Ureter (tissue), 1 donor: ENCODE measurements around the gene SLC39A8. TPM values are rescaled to one million over a fixed set of nuclear protein-coding genes. Genes with fewer than 3 reads are reported as not detected.

Experiments
- DNase-seq: peaks from one replicate; pipeline ENCODE4 v3.0.0-alpha.2; 2020; ENCODE audit warnings: low spot score
- total RNA-seq: library from RNA; stranded (reverse); gene quantifications from one replicate; pipeline ENCODE4 v1.2.4, GENCODE V29; 2023
- donor health status: DM: yes; HTN: yes; CAD: no.

The SLC39A8 gene
- total RNA-seq, 1 donor from 2014 or later: 12.9 TPM

- DNase-seq: no peak
These were observed 115.1 kb downstream of the SLC39A8 start for GRCh38 chr4:102230194-102230593.

DNA sequence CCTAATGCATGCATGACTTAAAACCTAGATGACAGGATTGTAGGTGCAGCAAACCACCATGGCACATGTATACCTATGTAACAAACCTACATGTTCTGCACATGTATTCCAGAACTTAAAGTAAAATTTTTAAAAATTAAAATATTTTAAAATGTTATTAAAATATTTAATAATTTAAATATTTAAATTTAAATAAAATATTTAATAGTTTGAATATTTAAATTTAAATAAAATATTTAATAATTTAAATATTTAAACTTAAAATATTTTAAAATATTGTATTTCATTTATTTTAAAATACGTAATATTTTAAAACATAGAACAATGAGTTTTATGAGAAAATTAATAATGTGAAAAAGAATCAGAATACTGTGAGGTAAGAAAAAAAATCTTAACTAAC is 117.9 kb downstream of the SLC39A8 start:
- DNase-seq: no peak

DNA sequence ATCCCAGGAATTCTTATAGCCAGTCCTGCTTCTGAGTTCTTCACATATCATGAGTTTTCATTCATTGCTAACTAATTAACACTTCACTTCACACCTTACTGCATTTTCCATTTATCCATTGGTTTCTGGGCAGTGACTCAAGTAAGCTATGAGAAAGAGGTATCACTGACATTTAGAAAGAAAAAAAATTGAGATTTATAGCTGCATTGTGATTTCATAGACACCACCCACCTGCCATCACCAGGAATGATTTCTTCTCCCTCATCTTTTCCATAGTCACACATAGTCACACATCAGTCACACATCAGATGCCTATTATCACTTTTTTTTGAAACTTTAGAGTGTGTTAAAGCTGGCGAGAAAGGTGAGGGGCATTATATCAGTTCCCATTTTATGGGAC is 121.8 kb downstream of the SLC39A8 start:
- DNase-seq: no peak

GRCh38 chr4:102222838-102223409 is 122.4 kb downstream of the SLC39A8 start:
- DNase-seq: no peak

DNA sequence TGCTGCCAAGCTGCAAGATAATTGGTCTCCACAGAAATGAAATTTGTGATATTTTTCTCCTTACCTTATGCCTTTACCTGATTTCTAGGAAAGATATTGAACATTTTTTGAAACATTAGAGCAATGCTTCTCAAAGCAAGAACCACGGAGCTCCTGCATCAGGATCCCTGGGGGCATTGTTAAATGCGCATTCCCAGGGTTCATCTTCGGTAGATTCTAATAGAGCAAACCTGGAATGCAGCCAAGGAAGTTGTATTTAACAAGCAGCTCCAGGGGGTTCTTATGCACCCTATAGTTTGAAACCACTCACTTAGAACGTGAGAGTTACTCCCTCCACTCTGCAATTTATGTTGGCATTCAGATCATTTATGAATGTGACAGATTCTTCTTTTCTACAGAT is 126.2 kb downstream of the SLC39A8 start:
- no peak for DNase-seq

- no peak for DNase-seq
These were observed 126.6 kb downstream of the SLC39A8 start for GRCh38 chr4:102218656-102219055.

DNA sequence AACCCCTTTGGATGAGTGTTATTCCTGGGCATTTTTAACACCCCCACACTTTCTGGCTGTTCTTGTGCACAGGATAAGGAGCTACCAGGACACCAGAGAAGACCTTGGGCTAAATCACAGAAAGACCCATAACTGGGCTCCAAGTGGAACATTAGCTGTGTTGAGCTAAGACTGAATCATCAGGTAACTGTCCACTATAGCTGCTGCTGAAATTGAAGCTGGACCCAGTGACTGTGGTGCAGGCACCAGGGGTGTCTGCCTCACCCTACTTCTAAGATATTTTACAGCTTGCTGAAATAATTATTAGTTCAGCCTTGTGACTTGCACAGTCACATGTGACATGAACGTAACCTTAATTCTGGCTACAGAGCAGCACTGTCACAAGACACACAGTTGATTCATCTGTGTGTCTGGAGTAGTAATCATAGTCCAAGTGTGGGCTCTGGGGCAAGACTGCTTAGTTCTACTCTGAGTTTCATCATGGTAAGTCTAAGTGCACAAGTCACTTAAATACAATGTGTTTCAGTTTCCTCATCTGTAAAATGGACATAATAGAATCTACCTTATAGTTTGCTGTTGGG is 127.4 kb downstream of the SLC39A8 start:
- DNase-seq: no peak

- DNase-seq: no peak
These were observed 127.9 kb downstream of the SLC39A8 start for GRCh38 chr4:102217345-102217744.

- DNase-seq: no peak
These were observed 128.6 kb downstream of the SLC39A8 start for GRCh38 chr4:102216666-102217065.

- no peak for DNase-seq
These were observed 132.3 kb downstream of the SLC39A8 start for GRCh38 chr4:102213031-102213430.

Other genes starting within 250 kb of the SLC39A8 start
- gene NFKB1, start 155.9 kb upstream of the SLC39A8 start, total RNA-seq: 55.4 TPM